Measurements from ENCODE around the gene ROCK1. TPM values are rescaled to one million over a fixed set of nuclear protein-coding genes. Genes with fewer than 3 reads are reported as not detected.
"Not testable (repeated sequence)": the region's sequence is repeated elsewhere in the genome, so short reads cannot be mapped to it uniquely, and the experiment has no call there.

Gene ROCK1
- total and polyA plus RNA-seq, 2 of the 8 experiments (the other 6 are each of a cell fraction or from before 2014, with no cell fraction given), result 4.2 to 48.9 TPM

DNA sequence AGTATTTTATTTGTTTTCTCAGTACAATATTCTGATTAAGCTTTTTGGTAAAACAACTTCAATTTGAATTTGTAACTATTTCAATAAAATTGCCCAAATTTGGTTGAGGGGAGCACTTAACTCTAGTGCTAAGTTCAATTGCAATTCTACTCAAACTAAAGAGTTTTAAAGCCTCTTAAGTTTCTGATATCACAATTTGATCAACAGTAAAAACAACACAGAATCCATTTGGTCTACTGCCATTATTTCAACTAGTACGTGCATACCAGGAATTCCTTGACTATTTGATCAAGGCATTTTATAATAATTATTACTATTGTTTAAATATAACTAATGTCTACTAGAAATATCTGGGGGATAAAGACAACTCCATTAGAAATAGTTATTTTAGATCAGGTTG, 150.9 kb downstream of the ROCK1 start (continued):
- TF ChIP-seq SUZ12 (IDR thresholded peaks at IDR 0.05; ENCODE audit: low read length) (no peak), BCL11A (IDR thresholded peaks at IDR 0.05; ENCODE audit: low read depth in 2 of 2, low read length in 2 of 2) (no peak), GABPA (IDR thresholded peaks at IDR 0.05; ENCODE audit: borderline replicate concordance, insufficient read depth, low read length) (no peak)

GRCh38 chr18:20950827-20951226, 160.8 kb downstream of the ROCK1 start:
- H3K56ac ChIP-seq (replicated peaks; ENCODE audit: insufficient read length, low read depth, low read length); H3K79me2 ChIP-seq (ENCODE audit: control insufficient read depth in 1 of 2, insufficient read depth in 2 of 2, low read length in 2 of 2); H3K27me3 ChIP-seq (replicated peaks in 1 of 4; ENCODE audit: control insufficient read depth in 3 of 4, extremely low read depth in 1 of 4, insufficient read depth in 3 of 4, low read length in 3 of 4); H2BK12ac ChIP-seq (ENCODE audit: low read depth, low read length); H3K79me1 ChIP-seq (ENCODE audit: low read depth, low read length); H3K36me3 ChIP-seq (ENCODE audit: control insufficient read depth in 2 of 4, insufficient read depth in 4 of 4, low read length in 3 of 4); H3K4me2 ChIP-seq (ENCODE audit: insufficient read depth in 1 of 2, low read depth in 2 of 2, low read length in 2 of 2); H4K91ac ChIP-seq (replicated peaks; ENCODE audit: insufficient read length, low read length); H2BK5ac ChIP-seq (ENCODE audit: low read depth, low read length); H4K20me1 ChIP-seq (replicated peaks in 1 of 2; ENCODE audit: control insufficient read depth in 1 of 2, insufficient read depth in 2 of 2, low read length in 2 of 2); H2AFZ ChIP-seq (ENCODE audit: low read length); H3K14ac ChIP-seq (ENCODE audit: insufficient read length); H3K23me2 ChIP-seq (ENCODE audit: low read depth, low read length); H4K8ac ChIP-seq (ENCODE audit: extremely low read depth, insufficient read depth, low read length); H2AK5ac ChIP-seq (ENCODE audit: low read depth, low read length); H3K27ac ChIP-seq (ENCODE audit: low read depth, low read length); H2BK15ac ChIP-seq (ENCODE audit: low read length); DNase-seq (ENCODE audit: low read depth in 1 of 2, low spot score in 2 of 2); H3K23ac ChIP-seq (ENCODE audit: insufficient read length); H3K9me3 ChIP-seq (ENCODE audit: insufficient read depth in 2 of 2, low read depth in 1 of 2, low read length in 1 of 2); H2BK20ac ChIP-seq (ENCODE audit: low read length); POLR2A ChIA-PET (ENCODE audit: partially characterized antibody); H3K4ac ChIP-seq (replicated peaks; ENCODE audit: insufficient read length, low read depth, low read length); H2BK120ac ChIP-seq (replicated peaks; ENCODE audit: low read depth, low read length); H3K9ac ChIP-seq (replicated peaks in 1 of 4; ENCODE audit: extremely low read depth in 1 of 4, low read depth in 3 of 4, low read length in 3 of 4); CTCF ChIA-PET (ENCODE audit: partially characterized antibody); H4K5ac ChIP-seq (ENCODE audit: insufficient read length, low read depth, low read length); H3K4me3 ChIP-seq (ENCODE audit: extremely low read depth in 1 of 4, insufficient read depth in 2 of 4, low read depth in 3 of 4, low read length in 4 of 4); FAIRE-seq; H3K18ac ChIP-seq (ENCODE audit: extremely low read depth, low read length); H3K4me1 ChIP-seq (replicated peaks in 1 of 4; ENCODE audit: control insufficient read depth in 3 of 4, insufficient read depth in 4 of 4, low read length in 3 of 4): not testable (repeated sequence)
- 86% methylated on average over 2 of the region's 2 CpGs; no CpG with 5 or more reads in 1 of the 2 experiments for WGBS, 2 experiments (ENCODE audit: extremely low coverage in 1 of 2, insufficient coverage in 1 of 2, insufficient read length in 1 of 2, insufficient replicate concordance in 2 of 2, low coverage in 1 of 2, low lambda C conversion rate in 2 of 2, missing lambda C conversion rate in 1 of 2)

All from H1 (cell line).